ENCODE measurements around the gene CSNK2A1.

Gene CSNK2A1

GRCh38 chr20:507006-507758 lies 36.4 kb downstream of the CSNK2A1 start:
- peaks cover 41% of the 10 kb centered on the region for H3K36me3 Mint-ChIP-seq
- no peaks in the 10 kb centered on the region for H3K9me3 Mint-ChIP-seq
- H3K27ac Mint-ChIP-seq = no peak overlapping the region
- CTCF ChIA-PET = no interaction called here
- H3K4me1 Mint-ChIP-seq = peaks cover 13% of the 10 kb centered on the region
- H3K27me3 Mint-ChIP-seq = no peaks in the 10 kb centered on the region
- no peak for DNase-seq
- no peak overlapping the region for H3K4me3 Mint-ChIP-seq

- CTCF ChIA-PET = interaction anchor here (0.8 kb wide), 1 partner anchor 10 kb away, joined by 3 read pairs; no protein-coding TSS in a partner anchor
- no peak for DNase-seq
- Mint-ChIP-seq H3K36me3 (peaks cover 47% of the 10 kb centered on the region), H3K9me3 (no peaks in the 10 kb centered on the region), H3K4me1 (peaks cover 5% of the 10 kb centered on the region), H3K4me3 (no peak overlapping the region), H3K27me3 (no peaks in the 10 kb centered on the region), H3K27ac (no peak overlapping the region)
These were observed 38.9 kb downstream of the CSNK2A1 start for GRCh38 chr20:504632-505075.

DNA sequence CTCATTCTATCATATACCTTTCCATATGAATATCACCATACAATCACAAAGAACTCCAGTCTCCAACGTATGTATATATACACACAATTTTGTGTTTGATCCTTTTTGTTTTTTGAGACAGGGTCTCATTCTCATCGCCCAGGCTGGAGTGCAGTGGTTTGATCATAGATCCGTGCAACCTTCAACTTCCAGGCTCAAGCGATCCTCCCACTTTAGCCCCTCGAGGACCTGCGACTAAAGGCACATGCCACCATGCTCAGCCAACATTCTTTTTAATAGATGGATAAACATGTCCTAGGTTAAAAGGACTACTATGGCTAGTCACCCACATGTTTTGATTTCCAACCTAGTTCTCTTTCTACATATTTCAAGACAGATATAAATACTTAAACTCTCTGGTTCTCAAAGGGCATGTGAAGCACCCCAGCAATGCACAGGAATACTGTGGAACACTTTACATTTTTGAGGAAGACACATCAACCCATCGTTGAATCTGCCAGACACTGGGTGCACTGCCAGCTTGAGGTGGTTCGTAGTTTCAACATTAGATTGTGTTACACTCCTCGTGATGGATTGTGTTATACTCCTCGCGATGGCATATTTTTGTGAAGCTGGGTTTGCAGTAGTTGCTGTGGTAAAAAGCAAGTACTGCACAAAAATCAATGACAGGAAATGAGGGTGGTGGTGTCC lies 40.4 kb downstream of the CSNK2A1 start:
- CTCF ChIA-PET = interaction anchor here (1.0 kb wide), 1 partner anchor 149 kb away, joined by 3 read pairs; no protein-coding TSS in a partner anchor
- Mint-ChIP-seq H3K27ac (no peak overlapping the region), H3K4me1 (no peaks in the 10 kb centered on the region), H3K27me3 (no peaks in the 10 kb centered on the region), H3K36me3 (peaks cover 50% of the 10 kb centered on the region), H3K4me3 (no peak overlapping the region), H3K9me3 (no peaks in the 10 kb centered on the region)
- no peak for DNase-seq

DNA sequence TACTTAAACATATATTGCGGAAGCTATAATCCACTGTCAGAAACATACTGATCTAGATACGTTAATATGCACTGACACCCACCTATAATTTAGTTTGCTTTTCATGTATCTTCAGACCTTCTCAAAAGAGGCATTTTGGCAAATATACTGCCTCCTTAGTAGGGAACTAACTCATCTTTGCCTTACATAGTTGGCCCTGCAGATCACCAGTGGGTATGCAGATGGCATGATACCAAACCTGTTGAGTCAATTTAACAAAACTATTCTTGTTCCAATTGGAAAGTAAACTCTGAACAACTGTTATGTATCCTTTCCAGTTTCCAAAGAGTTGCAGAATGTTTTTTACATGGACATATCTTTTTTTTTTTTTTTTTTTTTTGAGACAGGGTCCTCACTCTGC lies 45.6 kb downstream of the CSNK2A1 start:
- Mint-ChIP-seq H3K27me3 (no peaks in the 10 kb centered on the region), H3K4me1 (no peaks in the 10 kb centered on the region), H3K36me3 (peaks cover 45% of the 10 kb centered on the region), H3K27ac (no peak overlapping the region), H3K9me3 (no peaks in the 10 kb centered on the region), H3K4me3 (no peak overlapping the region)
- CTCF ChIA-PET = interaction anchor here (1.5 kb wide), 1 partner anchor 135 kb away, joined by 3 read pairs; no protein-coding TSS in a partner anchor
- DNase-seq = no peak

DNA sequence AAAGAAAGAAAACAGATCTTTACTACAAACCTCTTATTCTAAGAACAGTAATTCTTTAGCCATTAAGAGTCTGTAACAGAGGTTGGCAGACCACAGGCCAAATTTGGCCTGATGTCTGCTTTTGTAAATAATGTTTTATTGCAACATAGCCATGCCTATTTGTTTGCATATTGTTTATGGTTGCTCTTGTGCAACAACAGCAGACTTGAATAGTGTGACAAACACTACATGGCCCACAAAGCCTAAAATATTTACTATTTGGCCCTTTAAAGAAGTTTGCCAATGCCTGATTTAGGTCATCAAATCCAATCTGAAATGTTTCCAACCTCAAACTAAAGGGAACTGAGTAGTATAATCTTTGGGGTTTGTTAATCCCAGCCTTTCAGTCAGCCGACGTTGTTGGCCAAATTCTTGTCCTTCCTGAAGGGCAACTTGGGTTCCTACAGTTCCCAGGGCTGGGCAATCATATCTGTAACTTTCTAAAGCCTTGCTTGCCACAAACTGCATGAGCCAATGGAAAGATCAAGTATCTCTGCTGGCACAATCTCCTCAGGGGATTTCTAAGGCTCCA lies 47.4 kb downstream of the CSNK2A1 start:
- CTCF ChIA-PET = interaction anchor here (1.1 to 1.5 kb wide), 2 partner anchors 134 to 149 kb away, joined by 3 read pairs; no protein-coding TSS in a partner anchor
- H3K9me3 Mint-ChIP-seq = no peaks in the 10 kb centered on the region
- DNase-seq = no peak
- no peak overlapping the region for H3K4me3 Mint-ChIP-seq
- H3K4me1 Mint-ChIP-seq = no peaks in the 10 kb centered on the region
- H3K27me3 Mint-ChIP-seq = no peaks in the 10 kb centered on the region
- H3K27ac Mint-ChIP-seq = no peak overlapping the region
- peaks cover 53% of the 10 kb centered on the region for H3K36me3 Mint-ChIP-seq

DNA sequence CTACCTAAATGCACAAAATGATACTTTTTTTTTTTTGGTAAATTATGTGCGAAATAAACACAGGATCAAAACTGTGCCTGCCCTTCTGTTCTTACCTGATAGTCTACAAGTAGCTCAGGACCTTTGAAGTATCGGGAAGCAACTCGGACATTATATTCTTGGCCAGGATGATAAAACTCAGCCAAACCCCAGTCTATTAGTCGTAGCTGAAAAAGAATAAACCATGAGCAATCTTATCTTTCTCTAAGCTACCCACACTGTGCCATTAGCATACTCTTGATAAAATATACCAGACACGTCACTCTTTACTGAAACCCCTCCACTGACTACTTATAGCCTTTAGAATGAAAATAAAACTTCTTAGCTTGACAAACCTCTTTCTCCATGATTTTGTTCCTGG lies 51.4 kb downstream of the CSNK2A1 start:
- no peak for DNase-seq
- peaks cover 59% of the 10 kb centered on the region for H3K36me3 Mint-ChIP-seq
- no peaks in the 10 kb centered on the region for H3K9me3 Mint-ChIP-seq
- H3K27ac Mint-ChIP-seq = no peak overlapping the region
- no peak overlapping the region for H3K4me3 Mint-ChIP-seq
- CTCF ChIA-PET = no interaction called here
- no peaks in the 10 kb centered on the region for H3K27me3 Mint-ChIP-seq
- H3K4me1 Mint-ChIP-seq = no peaks in the 10 kb centered on the region

- Mint-ChIP-seq H3K4me3 (no peak overlapping the region), H3K36me3 (peaks cover 78% of the 10 kb centered on the region), H3K4me1 (peaks cover 7% of the 10 kb centered on the region), H3K27ac (no peak overlapping the region), H3K27me3 (no peaks in the 10 kb centered on the region), H3K9me3 (no peaks in the 10 kb centered on the region)
- DNase-seq = no peak
- CTCF ChIA-PET = interaction anchor here (0.8 to 0.9 kb wide), 2 partner anchors 45 to 73 kb away, joined by 3 read pairs; no protein-coding TSS in a partner anchor
These were observed 55.9 kb downstream of the CSNK2A1 start for GRCh38 chr20:487655-488054.

GRCh38 chr20:483815-484644 lies 59.6 kb downstream of the CSNK2A1 start:
- Mint-ChIP-seq H3K27ac (no peak overlapping the region), H3K9me3 (no peaks in the 10 kb centered on the region), H3K36me3 (peaks cover 78% of the 10 kb centered on the region), H3K4me1 (peaks cover 44% of the 10 kb centered on the region), H3K4me3 (no peak overlapping the region), H3K27me3 (no peaks in the 10 kb centered on the region)
- no peak for DNase-seq
- CTCF ChIA-PET = no interaction called here

GRCh38 chr20:481167-481566 lies 62.4 kb downstream of the CSNK2A1 start:
- Mint-ChIP-seq H3K9me3 (no peaks in the 10 kb centered on the region), H3K36me3 (peaks cover 62% of the 10 kb centered on the region), H3K4me1 (peaks cover 53% of the 10 kb centered on the region), H3K27me3 (no peaks in the 10 kb centered on the region), H3K27ac (peak overlapping the region; percentile 70), H3K4me3 (no peak overlapping the region)
- CTCF ChIA-PET = interaction anchor here (1.3 to 5.6 kb wide), 3 partner anchors 119 to 164 kb away, joined by 4 to 51 read pairs (median 7); no protein-coding TSS in a partner anchor
- peak; percentile 33 for DNase-seq

DNA sequence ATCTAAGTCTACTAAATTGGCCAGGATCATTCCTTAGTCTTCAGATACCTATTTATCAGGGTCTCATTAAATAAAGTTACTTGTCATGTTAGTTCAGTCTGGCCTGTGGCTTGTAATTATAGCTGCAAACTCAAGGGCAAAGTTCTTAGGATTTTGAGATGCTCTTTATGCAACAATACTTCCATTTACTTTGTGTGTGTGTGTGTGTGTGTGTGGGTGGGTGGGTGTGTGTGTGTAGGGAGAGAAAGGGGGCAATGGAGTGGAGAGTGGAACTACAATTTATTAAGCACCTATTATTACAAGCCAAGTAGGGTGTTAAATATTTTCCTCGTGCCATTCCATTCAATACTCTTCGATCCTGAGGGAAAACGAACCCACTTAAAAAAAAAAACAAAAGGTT lies 63.5 kb downstream of the CSNK2A1 start:
- CTCF ChIA-PET = interaction anchor here (1.6 to 5.6 kb wide), 3 partner anchors 42 to 126 kb away, joined by 4 to 51 read pairs (median 10); no protein-coding TSS in a partner anchor
- Mint-ChIP-seq H3K9me3 (no peaks in the 10 kb centered on the region), H3K27ac (peak overlapping the region; percentile 70), H3K36me3 (peaks cover 56% of the 10 kb centered on the region), H3K4me1 (peaks cover 53% of the 10 kb centered on the region), H3K27me3 (no peaks in the 10 kb centered on the region), H3K4me3 (no peak overlapping the region)
- no peak for DNase-seq

DNA sequence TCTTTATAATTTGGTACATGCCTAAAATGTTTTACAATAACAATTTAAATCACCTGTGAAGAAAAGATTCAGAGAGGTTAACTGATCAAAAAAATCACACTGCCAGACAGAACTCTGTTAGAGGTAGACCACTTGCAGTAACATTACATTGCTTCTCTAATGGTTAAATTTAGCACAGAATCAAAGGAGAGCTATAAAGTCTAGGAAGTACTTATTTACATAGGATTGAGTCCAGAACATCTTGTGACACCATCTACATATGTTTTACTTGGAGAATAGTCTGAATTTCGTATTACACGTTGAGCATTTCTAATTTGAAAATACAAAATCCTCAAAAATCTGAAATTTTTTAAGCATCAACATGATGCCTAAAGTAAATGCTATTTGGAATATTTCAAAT lies 64.1 kb downstream of the CSNK2A1 start:
- DNase-seq = no peak
- no peak overlapping the region for H3K4me3 Mint-ChIP-seq
- H3K36me3 Mint-ChIP-seq = peaks cover 53% of the 10 kb centered on the region
- H3K9me3 Mint-ChIP-seq = no peaks in the 10 kb centered on the region
- peaks cover 53% of the 10 kb centered on the region for H3K4me1 Mint-ChIP-seq
- no peak overlapping the region for H3K27ac Mint-ChIP-seq
- H3K27me3 Mint-ChIP-seq = no peaks in the 10 kb centered on the region
- CTCF ChIA-PET = interaction anchor here (1.5 to 5.6 kb wide), 5 partner anchors 18 to 125 kb away, joined by 4 to 51 read pairs (median 5); partner anchors contain the start of gene TBC1D20

DNA sequence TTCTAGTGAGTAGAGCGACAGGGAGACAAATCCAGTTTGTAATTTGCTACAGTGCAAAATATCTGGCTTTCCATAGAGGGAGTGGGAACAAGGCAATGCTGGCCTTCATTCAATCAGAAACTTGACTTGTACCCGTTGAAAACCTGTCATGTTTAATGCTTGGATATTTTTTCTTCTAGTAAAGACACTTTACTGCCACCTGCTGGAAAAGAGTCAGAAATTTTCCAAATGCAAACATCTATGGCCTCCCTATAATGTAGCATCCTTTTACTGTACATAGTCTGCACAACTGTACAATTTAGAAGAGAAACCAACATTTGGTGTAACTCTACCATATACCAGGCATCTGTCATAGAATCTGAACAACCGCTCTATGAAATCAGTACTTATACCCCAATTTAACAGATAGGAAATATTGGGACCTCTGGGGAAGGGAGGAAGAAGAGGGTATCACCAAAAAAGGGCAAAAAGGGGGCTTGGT lies 64.6 kb downstream of the CSNK2A1 start:
- no peaks in the 10 kb centered on the region for H3K9me3 Mint-ChIP-seq
- DNase-seq = peak; percentile 45
- H3K27me3 Mint-ChIP-seq = no peaks in the 10 kb centered on the region
- H3K4me1 Mint-ChIP-seq = peaks cover 51% of the 10 kb centered on the region
- peak overlapping the region; percentile 79 for H3K27ac Mint-ChIP-seq
- no peak overlapping the region for H3K4me3 Mint-ChIP-seq
- CTCF ChIA-PET = interaction anchor here (0.7 to 5.6 kb wide), 12 partner anchors 17 to 262 kb away, joined by 3 to 51 read pairs (median 4); partner anchors contain the start of gene TBC1D20
- H3K36me3 Mint-ChIP-seq = peaks cover 51% of the 10 kb centered on the region
